22Rv1 (cell line): ENCODE data around the gene SEC14L2.

Source experiments
- ZFX ChIP-seq: fragments of 450-650 bp; IDR thresholded peaks from 2 replicates; pipeline ENCODE4 v1.6.1; 2017; ENCODE audit warnings: antibody characterized with exemption, borderline replicate concordance
- TF ChIP-seq, protein P1 (sequence below): fragments of 450-650 bp; IDR thresholded peaks from 2 replicates; pipeline ENCODE4 v1.5.1; 2017; ENCODE audit warnings: mild to moderate bottlenecking

DNA sequence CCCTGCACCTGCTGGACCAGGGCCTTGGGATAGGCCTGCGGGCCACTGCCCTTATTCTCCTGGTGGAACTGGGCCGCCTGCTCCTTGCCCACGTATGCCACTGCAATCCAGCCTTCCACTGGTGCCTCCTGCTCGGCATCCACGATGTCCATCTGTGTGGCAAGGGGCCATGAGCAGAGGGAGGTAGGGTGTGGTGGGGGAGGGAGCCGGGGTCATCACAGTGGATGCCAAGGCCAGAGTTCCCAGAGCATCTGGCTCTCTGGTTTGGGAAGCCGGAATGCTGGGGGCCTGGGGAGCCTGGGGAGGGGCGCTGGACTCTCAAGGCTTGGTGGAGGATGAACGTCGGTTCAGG lies 10.2 kb upstream of the SEC14L2 start:
- TF ChIP-seq, protein P1, sequence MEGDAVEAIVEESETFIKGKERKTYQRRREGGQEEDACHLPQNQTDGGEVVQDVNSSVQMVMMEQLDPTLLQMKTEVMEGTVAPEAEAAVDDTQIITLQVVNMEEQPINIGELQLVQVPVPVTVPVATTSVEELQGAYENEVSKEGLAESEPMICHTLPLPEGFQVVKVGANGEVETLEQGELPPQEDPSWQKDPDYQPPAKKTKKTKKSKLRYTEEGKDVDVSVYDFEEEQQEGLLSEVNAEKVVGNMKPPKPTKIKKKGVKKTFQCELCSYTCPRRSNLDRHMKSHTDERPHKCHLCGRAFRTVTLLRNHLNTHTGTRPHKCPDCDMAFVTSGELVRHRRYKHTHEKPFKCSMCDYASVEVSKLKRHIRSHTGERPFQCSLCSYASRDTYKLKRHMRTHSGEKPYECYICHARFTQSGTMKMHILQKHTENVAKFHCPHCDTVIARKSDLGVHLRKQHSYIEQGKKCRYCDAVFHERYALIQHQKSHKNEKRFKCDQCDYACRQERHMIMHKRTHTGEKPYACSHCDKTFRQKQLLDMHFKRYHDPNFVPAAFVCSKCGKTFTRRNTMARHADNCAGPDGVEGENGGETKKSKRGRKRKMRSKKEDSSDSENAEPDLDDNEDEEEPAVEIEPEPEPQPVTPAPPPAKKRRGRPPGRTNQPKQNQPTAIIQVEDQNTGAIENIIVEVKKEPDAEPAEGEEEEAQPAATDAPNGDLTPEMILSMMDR, result no peak
- no peak for TF ChIP-seq ZFX
